Astrocyte (in vitro differentiated cells and primary cell): ENCODE results near the gene QARS1. TPM values are rescaled to one million over a fixed set of nuclear protein-coding genes. Genes with fewer than 3 reads are reported as not detected.

Source experiments
- DNase-seq: peaks from one replicate; pipeline ENCODE4 v3.0.0-alpha.2; 2010; ENCODE audit warnings: low read depth
- FAIRE-seq: peaks from 2 replicates; lab custom pipeline; 2011; peaks lifted over from hg19 to GRCh38; lab: Jason Lieb, UNC
- H2AFZ ChIP-seq: 2 replicates; pipeline ENCODE4 v1.6.0; 2012; ENCODE audit warnings: low read depth, low read length, inconsistent platforms
- H3K27ac ChIP-seq: 2 replicates; pipeline ENCODE4 v1.5.1; 2011; ENCODE audit warnings: low read depth, low read length, inconsistent platforms
- H3K27me3 ChIP-seq: 2 replicates; pipeline ENCODE4 v1.6.0; 2011; ENCODE audit warnings: low read length, inconsistent platforms; ENCODE audit not compliant: insufficient read depth
- H3K36me3 ChIP-seq: 2 replicates; pipeline ENCODE4 v1.5.1; 2011; ENCODE audit warnings: low read length, inconsistent platforms; ENCODE audit not compliant: insufficient read depth
- H3K4me1 ChIP-seq: 2 replicates; pipeline ENCODE4 v1.5.1; 2011; ENCODE audit warnings: low read length, inconsistent platforms; ENCODE audit not compliant: insufficient read depth
- H3K4me2 ChIP-seq: 2 replicates; pipeline ENCODE4 v1.6.0; 2012; ENCODE audit warnings: low read length, inconsistent platforms
- H3K4me3 ChIP-seq: 2 replicates; pipeline ENCODE4 v1.5.1; 2011; ENCODE audit warnings: low read depth, mild to moderate bottlenecking, low read length, inconsistent platforms; ENCODE audit not compliant: insufficient read depth
- H3K79me2 ChIP-seq: 2 replicates; pipeline ENCODE4 v1.6.0; 2012; ENCODE audit warnings: mild to moderate bottlenecking, low read length, inconsistent platforms; ENCODE audit not compliant: insufficient read depth
- H3K9ac ChIP-seq: 2 replicates; pipeline ENCODE4 v1.6.0; 2012; ENCODE audit warnings: mild to moderate bottlenecking, low read length, inconsistent platforms
- H3K9me3 ChIP-seq: 2 replicates; pipeline ENCODE4 v1.5.1; 2012; ENCODE audit warnings: low read depth, mild to moderate bottlenecking, low read length, inconsistent platforms; ENCODE audit not compliant: insufficient read depth
- H4K20me1 ChIP-seq: 2 replicates; pipeline ENCODE4 v1.6.0; 2012; ENCODE audit warnings: low read length, inconsistent platforms; ENCODE audit not compliant: insufficient read depth
- H3K27ac Mint-ChIP-seq: one replicate; pipeline ENCODE4 v1.8.0; 2021; ENCODE audit warnings: mild to moderate bottlenecking, mixed read lengths; ENCODE audit not compliant: unreplicated experiment
- H3K27me3 Mint-ChIP-seq: one replicate; pipeline ENCODE4 v1.8.0; 2021; ENCODE audit warnings: low read depth, mixed read lengths; ENCODE audit not compliant: unreplicated experiment
- H3K36me3 Mint-ChIP-seq: one replicate; pipeline ENCODE4 v1.8.0; 2021; ENCODE audit warnings: low read depth, mixed read lengths; ENCODE audit not compliant: unreplicated experiment
- H3K4me1 Mint-ChIP-seq: one replicate; pipeline ENCODE4 v1.8.0; 2021; ENCODE audit warnings: low read depth, mixed read lengths; ENCODE audit not compliant: unreplicated experiment
- H3K4me3 Mint-ChIP-seq: one replicate; pipeline ENCODE4 v1.8.0; 2021; ENCODE audit warnings: mild to moderate bottlenecking, moderate library complexity, mixed read lengths; ENCODE audit not compliant: unreplicated experiment
- H3K9me3 Mint-ChIP-seq: one replicate; pipeline ENCODE4 v1.8.0; 2021; ENCODE audit warnings: mild to moderate bottlenecking, mixed read lengths; ENCODE audit not compliant: unreplicated experiment
- CTCF ChIP-seq: IDR thresholded peaks from 2 replicates; pipeline ENCODE4 v1.5.1; 2011; ENCODE audit warnings: low read depth, mild to moderate bottlenecking, inconsistent platforms, low read length, moderate library complexity; ENCODE audit not compliant: insufficient read depth
- EZH2 ChIP-seq: IDR thresholded peaks from 2 replicates; pipeline ENCODE4 v1.6.1; 2012; ENCODE audit warnings: mild to moderate bottlenecking, low read length, inconsistent platforms; ENCODE audit not compliant: insufficient read depth
- total RNA-seq: library from RNA; stranded (reverse); gene quantifications from 2 replicates; pipeline ENCODE4 v1.2.1, GENCODE V29; 2021

QARS1 gene
- total RNA-seq, 1 donor from 2014 or later, result 189 TPM

DNA sequence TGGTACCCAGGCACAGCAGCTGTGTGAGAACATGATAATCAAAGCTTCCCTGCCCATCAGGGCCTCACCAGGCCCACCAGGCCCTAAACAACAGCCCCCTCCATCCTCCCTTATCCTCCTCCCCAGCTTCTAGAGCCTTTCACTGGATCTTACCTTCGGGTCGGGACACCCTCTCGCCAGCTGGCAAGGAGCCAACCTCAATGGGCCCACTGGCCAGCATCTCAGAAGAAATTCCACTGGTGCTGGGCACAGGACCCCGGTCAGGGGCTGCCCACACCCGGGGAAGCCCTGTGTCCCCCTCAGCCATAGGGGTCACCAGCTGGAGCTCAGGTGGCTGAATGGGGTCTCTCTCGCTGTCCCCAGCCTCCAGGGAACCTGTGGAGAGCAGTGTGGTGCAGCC, 6.8 kb upstream of the QARS1 start:
- no peak overlapping the region for H3K4me2 ChIP-seq
- H3K4me3 ChIP-seq, result no peak overlapping the region
- Mint-ChIP-seq H3K27ac (no peak overlapping the region), H3K4me1 (no peaks in the 10 kb centered on the region), H3K27me3 (no peaks in the 10 kb centered on the region), H3K4me3 (no peak overlapping the region), H3K36me3 (peaks cover 30% of the 10 kb centered on the region), H3K9me3 (no peaks in the 10 kb centered on the region)
- no peaks in the 10 kb centered on the region for H3K27me3 ChIP-seq
- TF ChIP-seq EZH2 (no peak), CTCF (no peak)
- H3K36me3 ChIP-seq, result peaks cover 36% of the 10 kb centered on the region
- no peaks in the 10 kb centered on the region for H3K9me3 ChIP-seq
- no peak overlapping the region for H2AFZ ChIP-seq
- FAIRE-seq (no peak), DNase-seq (no peak)
- H3K9ac ChIP-seq, result no peak overlapping the region
- H3K79me2 ChIP-seq, result no peaks in the 10 kb centered on the region
- peaks cover 4% of the 10 kb centered on the region for H4K20me1 ChIP-seq
- H3K4me1 ChIP-seq, result no peaks in the 10 kb centered on the region
- no peak overlapping the region for H3K27ac ChIP-seq

GRCh38 chr3:49110780-49111179, 6.2 kb upstream of the QARS1 start:
- H3K27me3 ChIP-seq, result no peaks in the 10 kb centered on the region
- H3K9ac ChIP-seq, result no peak overlapping the region
- no peak overlapping the region for H2AFZ ChIP-seq
- TF ChIP-seq CTCF (no peak), EZH2 (no peak)
- Mint-ChIP-seq H3K27ac (no peak overlapping the region), H3K4me3 (no peak overlapping the region), H3K36me3 (peaks cover 25% of the 10 kb centered on the region), H3K4me1 (peaks cover under 1% of the 10 kb centered on the region), H3K9me3 (no peaks in the 10 kb centered on the region), H3K27me3 (no peaks in the 10 kb centered on the region)
- FAIRE-seq, result no peak
- H3K4me3 ChIP-seq, result no peak overlapping the region
- no peaks in the 10 kb centered on the region for H3K9me3 ChIP-seq
- peaks cover 3% of the 10 kb centered on the region for H3K79me2 ChIP-seq
- peaks cover 4% of the 10 kb centered on the region for H4K20me1 ChIP-seq
- H3K4me1 ChIP-seq, result no peaks in the 10 kb centered on the region
- no peak for DNase-seq
- no peak overlapping the region for H3K27ac ChIP-seq
- no peak overlapping the region for H3K4me2 ChIP-seq
- peaks cover 31% of the 10 kb centered on the region for H3K36me3 ChIP-seq

GRCh38 chr3:49108346-49108745, 3.8 kb upstream of the QARS1 start:
- Histone ChIP-seq H3K9ac (no peak overlapping the region), H3K4me3 (no peak overlapping the region), H4K20me1 (peaks cover 4% of the 10 kb centered on the region), H3K4me1 (peaks cover 9% of the 10 kb centered on the region), H3K9me3 (no peaks in the 10 kb centered on the region), H3K79me2 (peaks cover 17% of the 10 kb centered on the region), H3K27me3 (no peaks in the 10 kb centered on the region), H2AFZ (no peak overlapping the region), H3K27ac (no peak overlapping the region), H3K4me2 (no peak overlapping the region), H3K36me3 (peaks cover 20% of the 10 kb centered on the region)
- no peak for DNase-seq
- no peak overlapping the region for H3K27ac Mint-ChIP-seq
- TF ChIP-seq EZH2 (no peak), CTCF (no peak)
- FAIRE-seq, result no peak
- H3K9me3 Mint-ChIP-seq, result no peaks in the 10 kb centered on the region
- no peak overlapping the region for H3K4me3 Mint-ChIP-seq
- H3K4me1 Mint-ChIP-seq, result peaks cover 11% of the 10 kb centered on the region
- peaks cover 12% of the 10 kb centered on the region for H3K36me3 Mint-ChIP-seq
- H3K27me3 Mint-ChIP-seq, result no peaks in the 10 kb centered on the region
